HepG2 (cell line): ENCODE data around the gene RUVBL2. TPM values are rescaled to one million over a fixed set of nuclear protein-coding genes. Genes with fewer than 3 reads are reported as not detected.

ENCODE experiments used
- CEBPZ ChIP-seq: IDR thresholded peaks from 2 replicates; pipeline ENCODE4 v1.6.1; 2012; ENCODE audit warnings: low read length, improper control_type of control experiment
- DPF2 ChIP-seq: sonication (generic); formaldehyde crosslinking; IDR thresholded peaks from 2 replicates; pipeline ENCODE4 v1.4.0; 2020; ENCODE audit warnings: mild to moderate bottlenecking, low read depth, missing genetic modification reagents, borderline replicate concordance
- ETV5 ChIP-seq: IDR thresholded peaks from 2 replicates; pipeline ENCODE4 v1.6.1; 2018; ENCODE audit warnings: missing biosample characterization, missing genetic modification reagents, inconsistent platforms, borderline replicate concordance
- HNRNPL ChIP-seq: fragments of 200-400 bp; formaldehyde crosslinking; IDR thresholded peaks from 2 replicates; pipeline ENCODE4 v1.6.1; 2017; ENCODE audit warnings: mild to moderate bottlenecking, low read depth, low read length
- MAFF ChIP-seq: IDR thresholded peaks from 2 replicates; pipeline ENCODE4 v1.6.1; 2011; ENCODE audit warnings: low read depth, low read length, improper control_type of control experiment
- NFRKB ChIP-seq: fragments of 450-650 bp; IDR thresholded peaks from 2 replicates; pipeline ENCODE4 v1.6.1; 2017
- SALL1 ChIP-seq: sonication (generic); formaldehyde crosslinking; IDR thresholded peaks from 2 replicates; pipeline ENCODE4 v1.8.0; 2022; ENCODE audit warnings: mild to moderate bottlenecking, missing genetic modification reagents
- THAP11 ChIP-seq: IDR thresholded peaks from 2 replicates; pipeline ENCODE4 v1.6.1; 2016; ENCODE audit warnings: missing biosample characterization, missing genetic modification reagents
- ZBTB26 ChIP-seq: IDR thresholded peaks from 2 replicates; pipeline ENCODE4 v1.6.1; 2016; ENCODE audit warnings: missing compliant biosample characterization, missing genetic modification reagents, borderline replicate concordance
- ZNF563 ChIP-seq: sonication (generic); formaldehyde crosslinking; IDR thresholded peaks from 2 replicates; pipeline ENCODE4 v1.8.0; 2022; ENCODE audit warnings: mild to moderate bottlenecking, moderate library complexity, missing genetic modification reagents
- ZNF605 ChIP-seq: sonication (generic); formaldehyde crosslinking; IDR thresholded peaks from 2 replicates; pipeline ENCODE4 v1.8.0; 2022; ENCODE audit warnings: mild to moderate bottlenecking, missing genetic modification reagents
- polyA plus RNA-seq, 8 experiments: library from polyadenylated mRNA; depleted of rRNA in 3 of 8; stranded (reverse) in 7 of 8; unstranded in 1 of 8; fragments of >200 nt; fragmentation: Illumina TruSeq in 4 of 8; extraction: Trizol in 4 of 8; gene quantifications; 2 replicates each; pipeline versions ENCODE4 v1.2.1 to v1.2.3, GENCODE V29; 2011 to 2016; ENCODE audit warnings: low read depth in 4 of 8, missing spikeins in 1 of 8, mixed read lengths in 1 of 8; ENCODE audit not compliant: insufficient read depth in 1 of 8
- total RNA-seq, 5 experiments: library from RNA; depleted of rRNA; stranded (reverse); fragments of >200 nt; fragmentation: Illumina TruSeq; extraction: Trizol; gene quantifications; 2 replicates each; pipeline ENCODE4 v1.2.3, GENCODE V29; 2016; ENCODE audit warnings: low read depth in 1 of 5
- TF ChIP-seq, protein P1 (sequence below): sonication (generic); formaldehyde crosslinking; IDR thresholded peaks from 2 replicates; pipeline ENCODE4 v1.4.0; 2020; ENCODE audit warnings: missing genetic modification reagents
- TF ChIP-seq, protein P2 (sequence below): sonication (generic); formaldehyde crosslinking; conservative IDR thresholded peaks from 2 replicates; pipeline ENCODE4 v1.5.0; 2020; ENCODE audit warnings: missing genetic modification reagents
- TF ChIP-seq, protein P3 (sequence below): sonication (generic); formaldehyde crosslinking; IDR thresholded peaks from 2 replicates; pipeline ENCODE4 v1.4.0; 2020; ENCODE audit warnings: mild to moderate bottlenecking, low read depth, missing genetic modification reagents
- TF ChIP-seq, protein P4 (sequence below): sonication (generic); formaldehyde crosslinking; conservative IDR thresholded peaks from 2 replicates; pipeline ENCODE4 v1.4.0; 2020; ENCODE audit warnings: mild to moderate bottlenecking, missing genetic modification reagents, moderate library complexity

RUVBL2 gene
- total and polyA plus RNA-seq, 2 of the 13 experiments (the other 11 are each of a cell fraction or from before 2014, with no cell fraction given): 120 to 122 TPM

DNA sequence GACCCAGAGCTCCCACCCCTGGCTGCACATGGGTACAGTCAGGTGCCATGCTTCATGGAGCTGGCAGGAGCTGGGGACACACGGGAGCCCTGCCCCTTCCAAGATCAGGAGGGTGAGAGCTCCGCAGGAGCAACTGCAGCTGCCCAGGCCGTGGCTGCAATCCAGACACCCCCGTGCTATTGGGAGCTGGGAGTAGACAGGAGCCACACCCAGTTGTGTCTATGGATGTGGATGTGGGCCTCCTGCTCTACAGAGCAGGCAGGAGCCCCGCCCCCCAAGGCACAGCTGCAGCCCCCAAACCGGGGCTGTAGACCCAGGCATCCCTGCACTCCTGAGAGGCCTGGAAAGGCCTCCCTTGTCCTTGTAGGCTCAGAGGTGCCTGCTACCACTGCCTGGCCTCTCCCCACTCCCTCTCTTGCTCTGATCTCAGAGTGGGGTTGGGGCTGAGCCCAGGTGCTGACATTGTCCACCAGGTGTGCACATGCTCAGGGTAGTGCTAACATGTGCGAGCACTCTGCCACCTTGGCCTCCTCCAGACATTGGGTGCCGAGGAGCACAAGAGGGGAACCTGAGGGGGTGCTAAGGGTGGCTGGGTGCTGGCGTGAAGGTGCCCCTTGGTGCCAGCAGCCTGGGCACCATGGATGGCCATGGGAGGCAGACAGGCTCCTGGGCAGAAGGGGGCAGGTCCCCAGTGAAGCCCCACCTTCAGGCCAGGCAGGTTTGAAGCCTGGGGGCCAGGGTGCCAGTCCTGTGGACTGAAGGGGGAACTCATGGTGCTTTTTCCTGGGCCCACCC is 47.0 kb upstream of the RUVBL2 start (continued):
- TF ChIP-seq, protein P1, sequence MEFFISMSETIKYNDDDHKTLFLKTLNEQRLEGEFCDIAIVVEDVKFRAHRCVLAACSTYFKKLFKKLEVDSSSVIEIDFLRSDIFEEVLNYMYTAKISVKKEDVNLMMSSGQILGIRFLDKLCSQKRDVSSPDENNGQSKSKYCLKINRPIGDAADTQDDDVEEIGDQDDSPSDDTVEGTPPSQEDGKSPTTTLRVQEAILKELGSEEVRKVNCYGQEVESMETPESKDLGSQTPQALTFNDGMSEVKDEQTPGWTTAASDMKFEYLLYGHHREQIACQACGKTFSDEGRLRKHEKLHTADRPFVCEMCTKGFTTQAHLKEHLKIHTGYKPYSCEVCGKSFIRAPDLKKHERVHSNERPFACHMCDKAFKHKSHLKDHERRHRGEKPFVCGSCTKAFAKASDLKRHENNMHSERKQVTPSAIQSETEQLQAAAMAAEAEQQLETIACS (CRISPR knock-in tag): no peak
- TF ChIP-seq, protein P2, sequence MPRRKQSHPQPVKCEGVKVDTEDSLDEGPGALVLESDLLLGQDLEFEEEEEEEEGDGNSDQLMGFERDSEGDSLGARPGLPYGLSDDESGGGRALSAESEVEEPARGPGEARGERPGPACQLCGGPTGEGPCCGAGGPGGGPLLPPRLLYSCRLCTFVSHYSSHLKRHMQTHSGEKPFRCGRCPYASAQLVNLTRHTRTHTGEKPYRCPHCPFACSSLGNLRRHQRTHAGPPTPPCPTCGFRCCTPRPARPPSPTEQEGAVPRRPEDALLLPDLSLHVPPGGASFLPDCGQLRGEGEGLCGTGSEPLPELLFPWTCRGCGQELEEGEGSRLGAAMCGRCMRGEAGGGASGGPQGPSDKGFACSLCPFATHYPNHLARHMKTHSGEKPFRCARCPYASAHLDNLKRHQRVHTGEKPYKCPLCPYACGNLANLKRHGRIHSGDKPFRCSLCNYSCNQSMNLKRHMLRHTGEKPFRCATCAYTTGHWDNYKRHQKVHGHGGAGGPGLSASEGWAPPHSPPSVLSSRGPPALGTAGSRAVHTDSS (CRISPR knock-in tag): no peak
- TF ChIP-seq ZNF605 (CRISPR knock-in tag) (0 out of 2 replicates have a peak, but pooled peaks have one; percentile 35), MAFF (no peak), HNRNPL (peak; percentile 81; the same call in 1 of the 2 replicates), ZNF563 (CRISPR knock-in tag) (no peak), CEBPZ (no peak), ZBTB26 (CRISPR knock-in tag) (no peak), THAP11 (CRISPR knock-in tag) (peak; percentile 18; the same call in 1 of the 2 replicates), SALL1 (CRISPR knock-in tag) (0 out of 2 replicates have a peak, but pooled peaks have one; percentile 15), NFRKB (no peak), ETV5 (CRISPR knock-in tag) (no peak), DPF2 (CRISPR knock-in tag) (no peak)
- TF ChIP-seq, protein P3, sequence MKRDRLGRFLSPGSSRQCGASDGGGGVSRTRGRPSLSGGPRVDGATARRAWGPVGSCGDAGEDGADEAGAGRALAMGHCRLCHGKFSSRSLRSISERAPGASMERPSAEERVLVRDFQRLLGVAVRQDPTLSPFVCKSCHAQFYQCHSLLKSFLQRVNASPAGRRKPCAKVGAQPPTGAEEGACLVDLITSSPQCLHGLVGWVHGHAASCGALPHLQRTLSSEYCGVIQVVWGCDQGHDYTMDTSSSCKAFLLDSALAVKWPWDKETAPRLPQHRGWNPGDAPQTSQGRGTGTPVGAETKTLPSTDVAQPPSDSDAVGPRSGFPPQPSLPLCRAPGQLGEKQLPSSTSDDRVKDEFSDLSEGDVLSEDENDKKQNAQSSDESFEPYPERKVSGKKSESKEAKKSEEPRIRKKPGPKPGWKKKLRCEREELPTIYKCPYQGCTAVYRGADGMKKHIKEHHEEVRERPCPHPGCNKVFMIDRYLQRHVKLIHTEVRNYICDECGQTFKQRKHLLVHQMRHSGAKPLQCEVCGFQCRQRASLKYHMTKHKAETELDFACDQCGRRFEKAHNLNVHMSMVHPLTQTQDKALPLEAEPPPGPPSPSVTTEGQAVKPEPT: no peak
- TF ChIP-seq, protein P4, sequence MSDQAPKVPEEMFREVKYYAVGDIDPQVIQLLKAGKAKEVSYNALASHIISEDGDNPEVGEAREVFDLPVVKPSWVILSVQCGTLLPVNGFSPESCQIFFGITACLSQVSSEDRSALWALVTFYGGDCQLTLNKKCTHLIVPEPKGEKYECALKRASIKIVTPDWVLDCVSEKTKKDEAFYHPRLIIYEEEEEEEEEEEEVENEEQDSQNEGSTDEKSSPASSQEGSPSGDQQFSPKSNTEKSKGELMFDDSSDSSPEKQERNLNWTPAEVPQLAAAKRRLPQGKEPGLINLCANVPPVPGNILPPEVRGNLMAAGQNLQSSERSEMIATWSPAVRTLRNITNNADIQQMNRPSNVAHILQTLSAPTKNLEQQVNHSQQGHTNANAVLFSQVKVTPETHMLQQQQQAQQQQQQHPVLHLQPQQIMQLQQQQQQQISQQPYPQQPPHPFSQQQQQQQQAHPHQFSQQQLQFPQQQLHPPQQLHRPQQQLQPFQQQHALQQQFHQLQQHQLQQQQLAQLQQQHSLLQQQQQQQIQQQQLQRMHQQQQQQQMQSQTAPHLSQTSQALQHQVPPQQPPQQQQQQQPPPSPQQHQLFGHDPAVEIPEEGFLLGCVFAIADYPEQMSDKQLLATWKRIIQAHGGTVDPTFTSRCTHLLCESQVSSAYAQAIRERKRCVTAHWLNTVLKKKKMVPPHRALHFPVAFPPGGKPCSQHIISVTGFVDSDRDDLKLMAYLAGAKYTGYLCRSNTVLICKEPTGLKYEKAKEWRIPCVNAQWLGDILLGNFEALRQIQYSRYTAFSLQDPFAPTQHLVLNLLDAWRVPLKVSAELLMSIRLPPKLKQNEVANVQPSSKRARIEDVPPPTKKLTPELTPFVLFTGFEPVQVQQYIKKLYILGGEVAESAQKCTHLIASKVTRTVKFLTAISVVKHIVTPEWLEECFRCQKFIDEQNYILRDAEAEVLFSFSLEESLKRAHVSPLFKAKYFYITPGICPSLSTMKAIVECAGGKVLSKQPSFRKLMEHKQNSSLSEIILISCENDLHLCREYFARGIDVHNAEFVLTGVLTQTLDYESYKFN (CRISPR knock-in tag): no peak
